NB4 (cell line): ENCODE results near the gene AUTS2.

Experiments
- MYC ChIP-seq: IDR thresholded peaks from 2 replicates; pipeline ENCODE4 v1.6.1; 2011; ENCODE audit warnings: low read depth, low read length
- POLR2A ChIP-seq: IDR thresholded peaks from 2 replicates; pipeline ENCODE4 v1.6.1; 2011; ENCODE audit warnings: mild to moderate bottlenecking; ENCODE audit not compliant: insufficient read length; ENCODE audit errors: extremely low read depth
- TF ChIP-seq, protein P1 (sequence below): IDR thresholded peaks from one replicate; pipeline ENCODE4 v1.5.1; 2012; ENCODE audit warnings: low read depth, low read length

DNA sequence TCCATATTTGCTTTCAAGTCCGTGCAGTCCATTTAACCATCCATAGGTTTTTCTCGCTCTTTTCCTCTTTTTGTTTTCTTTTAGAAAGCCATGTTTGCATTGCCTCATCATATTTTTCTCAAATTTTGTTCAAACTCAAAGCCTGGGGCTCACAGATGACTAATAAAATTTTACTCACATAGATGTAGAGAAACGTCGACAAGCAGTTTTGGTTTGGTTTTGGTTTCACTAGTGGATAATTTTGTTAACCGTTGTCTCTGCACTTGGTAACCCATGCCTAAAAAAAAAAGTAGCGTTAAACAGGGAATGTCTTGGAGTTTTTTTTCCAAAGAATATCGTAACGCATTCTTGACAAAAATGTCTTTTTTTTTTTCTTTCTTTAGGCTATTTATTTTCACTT, 1189.5 kb downstream of the AUTS2 start:
- TF ChIP-seq, protein P1, sequence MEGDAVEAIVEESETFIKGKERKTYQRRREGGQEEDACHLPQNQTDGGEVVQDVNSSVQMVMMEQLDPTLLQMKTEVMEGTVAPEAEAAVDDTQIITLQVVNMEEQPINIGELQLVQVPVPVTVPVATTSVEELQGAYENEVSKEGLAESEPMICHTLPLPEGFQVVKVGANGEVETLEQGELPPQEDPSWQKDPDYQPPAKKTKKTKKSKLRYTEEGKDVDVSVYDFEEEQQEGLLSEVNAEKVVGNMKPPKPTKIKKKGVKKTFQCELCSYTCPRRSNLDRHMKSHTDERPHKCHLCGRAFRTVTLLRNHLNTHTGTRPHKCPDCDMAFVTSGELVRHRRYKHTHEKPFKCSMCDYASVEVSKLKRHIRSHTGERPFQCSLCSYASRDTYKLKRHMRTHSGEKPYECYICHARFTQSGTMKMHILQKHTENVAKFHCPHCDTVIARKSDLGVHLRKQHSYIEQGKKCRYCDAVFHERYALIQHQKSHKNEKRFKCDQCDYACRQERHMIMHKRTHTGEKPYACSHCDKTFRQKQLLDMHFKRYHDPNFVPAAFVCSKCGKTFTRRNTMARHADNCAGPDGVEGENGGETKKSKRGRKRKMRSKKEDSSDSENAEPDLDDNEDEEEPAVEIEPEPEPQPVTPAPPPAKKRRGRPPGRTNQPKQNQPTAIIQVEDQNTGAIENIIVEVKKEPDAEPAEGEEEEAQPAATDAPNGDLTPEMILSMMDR: no peak
- TF ChIP-seq POLR2A (no peak), MYC (no peak)
